ENCODE data around the gene EFNA5. TPM values are rescaled to one million over a fixed set of nuclear protein-coding genes. Genes with fewer than 3 reads are reported as not detected.

Gene EFNA5
- total RNA-seq, 4 donors from 2014 or later = 1.2 to 22.7 (median 9.4) TPM

GRCh38 chr5:107558823-107559375 lies 111.8 kb downstream of the EFNA5 start:
- intact Hi-C loops (cut with DNase I; ENCODE audit: low total_unique reads) = no loop called here
- H3K27ac ChIP-seq = no peak overlapping the region
- no peak for DNase-seq
- H3K36me3 ChIP-seq = no peaks in the 10 kb centered on the region
- TF ChIP-seq CTCF (IDR thresholded peaks at IDR 0.05) (no peak), POLR2A (IDR thresholded peaks at IDR 0.05) (no peak)
- no peaks in the 10 kb centered on the region for H3K9me3 ChIP-seq
- no peaks in the 10 kb centered on the region for H3K27me3 ChIP-seq
- no peak overlapping the region for H3K4me3 ChIP-seq
- no peaks in the 10 kb centered on the region for H3K4me1 ChIP-seq

- no peak overlapping the region for H3K27ac ChIP-seq
- H3K27me3 ChIP-seq = no peaks in the 10 kb centered on the region
- TF ChIP-seq CTCF (IDR thresholded peaks at IDR 0.05) (no peak), POLR2A (IDR thresholded peaks at IDR 0.05) (no peak)
- no peak for DNase-seq
- H3K36me3 ChIP-seq = no peaks in the 10 kb centered on the region
- intact Hi-C loops (cut with DNase I; ENCODE audit: low total_unique reads) = no loop called here
- no peaks in the 10 kb centered on the region for H3K4me1 ChIP-seq
- H3K4me3 ChIP-seq = no peak overlapping the region
- H3K9me3 ChIP-seq = no peaks in the 10 kb centered on the region
Measured at GRCh38 chr5:107557051-107557658, 113.6 kb downstream of the EFNA5 start.

- no peaks in the 10 kb centered on the region for H3K4me1 ChIP-seq
- intact Hi-C loops (cut with DNase I; ENCODE audit: low total_unique reads) = no loop called here
Measured at GRCh38 chr5:107556575-107556974, 114.2 kb downstream of the EFNA5 start.

GRCh38 chr5:107555425-107556090 lies 115.2 kb downstream of the EFNA5 start:
- no peak overlapping the region for H3K27ac ChIP-seq
- no peak overlapping the region for H3K4me3 ChIP-seq
- no peaks in the 10 kb centered on the region for H3K27me3 ChIP-seq
- TF ChIP-seq CTCF (IDR thresholded peaks at IDR 0.05) = no peak
- TF ChIP-seq POLR2A (IDR thresholded peaks at IDR 0.05) = no peak
- intact Hi-C loops (cut with DNase I; ENCODE audit: low total_unique reads) = no loop called here
- H3K36me3 ChIP-seq = no peaks in the 10 kb centered on the region
- H3K4me1 ChIP-seq = no peaks in the 10 kb centered on the region
- H3K9me3 ChIP-seq = no peaks in the 10 kb centered on the region
- DNase-seq = no peak

More at GRCh38 chr5:107556575-107556974, 114.2 kb downstream of the EFNA5 start:
- no peak for DNase-seq
- TF ChIP-seq POLR2A (IDR thresholded peaks at IDR 0.05) (no peak), CTCF (IDR thresholded peaks at IDR 0.05) (no peak)
- Histone ChIP-seq H3K27me3 (no peaks in the 10 kb centered on the region), H3K27ac (no peak overlapping the region), H3K4me3 (no peak overlapping the region), H3K9me3 (no peaks in the 10 kb centered on the region), H3K36me3 (no peaks in the 10 kb centered on the region)

- intact Hi-C loops (cut with DNase I; ENCODE audit: low total_unique reads) = no loop called here
- DNase-seq = no peak
- Histone ChIP-seq H3K36me3 (no peaks in the 10 kb centered on the region), H3K9me3 (no peaks in the 10 kb centered on the region), H3K4me1 (no peaks in the 10 kb centered on the region), H3K4me3 (no peak overlapping the region), H3K27me3 (no peaks in the 10 kb centered on the region), H3K27ac (no peak overlapping the region)
- no peak for TF ChIP-seq POLR2A (IDR thresholded peaks at IDR 0.05)
- TF ChIP-seq CTCF (IDR thresholded peaks at IDR 0.05) = no peak
Measured at GRCh38 chr5:107554776-107555424, 115.8 kb downstream of the EFNA5 start.

All from uterus (tissue), 4 donors.